GM19372 (cell line): Measurements from ENCODE around the gene CLDND2.

Experiments
- ATAC-seq: cut with Tn5 transposase; IDR thresholded peaks from one replicate; pipeline ENCODE4 v1.9.1; 2021; ENCODE audit warnings: mild to moderate bottlenecking, low read depth, moderate library complexity; ENCODE audit not compliant: unreplicated experiment

The CLDND2 gene

DNA sequence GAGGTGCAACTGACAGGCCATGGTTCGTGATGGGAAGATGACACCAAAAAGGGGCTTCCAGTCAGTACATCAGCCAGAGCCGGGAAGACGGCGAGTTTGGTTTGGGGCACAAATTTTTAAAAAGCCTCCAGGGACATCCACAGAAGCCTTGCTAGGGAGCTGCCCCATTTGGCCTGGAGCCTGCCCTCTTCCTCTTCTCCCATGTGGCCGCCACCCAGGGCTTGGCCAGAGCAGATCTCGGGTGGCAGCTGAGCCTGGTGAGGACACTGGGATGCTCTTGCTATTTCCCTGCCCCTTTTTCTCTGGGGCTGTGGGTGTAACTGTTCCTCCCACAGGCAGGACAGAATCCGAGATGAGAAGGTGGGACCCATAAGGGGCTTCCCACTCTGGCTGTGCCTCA, 10.9 kb downstream of the CLDND2 start:
- no peak for ATAC-seq

DNA sequence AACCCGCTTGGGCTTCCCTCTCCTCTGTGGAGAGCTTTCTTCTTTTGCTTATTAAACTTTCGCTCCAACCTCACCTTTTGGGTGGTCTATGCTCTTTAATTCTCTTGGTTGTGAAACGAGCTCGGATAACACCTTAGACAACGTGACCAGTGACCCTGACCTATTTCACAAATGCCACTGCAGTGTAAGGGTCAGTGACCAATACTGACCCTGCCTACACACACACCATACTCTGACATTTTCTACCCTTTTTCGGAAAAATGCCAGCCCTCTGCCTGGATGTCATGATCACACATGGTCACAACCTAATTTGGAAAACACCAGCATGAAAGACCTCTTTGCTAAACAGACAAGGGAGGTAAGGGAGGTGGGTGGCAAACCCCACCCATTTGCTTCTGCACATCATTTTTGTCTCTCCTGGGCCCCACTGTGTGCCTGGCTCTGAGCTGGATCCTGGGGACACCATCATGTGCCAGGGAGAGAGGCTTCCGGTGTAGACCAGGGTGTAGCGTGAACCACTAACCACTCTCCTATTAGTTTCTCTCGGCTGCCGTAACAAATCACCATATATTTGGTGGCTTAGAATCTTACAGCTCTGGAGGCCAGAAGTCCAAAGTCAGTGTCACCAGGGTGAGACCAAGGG, 12.5 kb downstream of the CLDND2 start:
- ATAC-seq = no peak

DNA sequence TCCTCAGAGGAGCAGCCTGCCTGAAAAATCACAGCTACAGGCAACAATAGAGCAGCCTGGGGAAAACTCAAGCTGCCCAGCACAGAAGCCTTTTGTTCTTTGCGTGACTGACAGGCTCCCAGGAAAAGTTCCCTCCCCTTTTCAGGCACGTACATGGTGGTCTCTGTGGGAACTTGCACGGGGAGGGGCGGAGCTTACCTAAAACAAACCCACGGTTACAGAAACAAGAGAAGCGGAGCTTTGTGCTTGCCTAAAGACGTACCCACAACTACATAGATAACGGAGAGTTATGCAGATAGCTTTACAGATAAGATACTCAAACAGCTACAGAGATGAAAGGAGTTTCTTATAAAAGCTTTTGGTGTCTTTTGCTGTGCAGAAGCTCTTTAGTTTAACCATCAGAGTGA, 14.1 kb downstream of the CLDND2 start:
- ATAC-seq = no peak

DNA sequence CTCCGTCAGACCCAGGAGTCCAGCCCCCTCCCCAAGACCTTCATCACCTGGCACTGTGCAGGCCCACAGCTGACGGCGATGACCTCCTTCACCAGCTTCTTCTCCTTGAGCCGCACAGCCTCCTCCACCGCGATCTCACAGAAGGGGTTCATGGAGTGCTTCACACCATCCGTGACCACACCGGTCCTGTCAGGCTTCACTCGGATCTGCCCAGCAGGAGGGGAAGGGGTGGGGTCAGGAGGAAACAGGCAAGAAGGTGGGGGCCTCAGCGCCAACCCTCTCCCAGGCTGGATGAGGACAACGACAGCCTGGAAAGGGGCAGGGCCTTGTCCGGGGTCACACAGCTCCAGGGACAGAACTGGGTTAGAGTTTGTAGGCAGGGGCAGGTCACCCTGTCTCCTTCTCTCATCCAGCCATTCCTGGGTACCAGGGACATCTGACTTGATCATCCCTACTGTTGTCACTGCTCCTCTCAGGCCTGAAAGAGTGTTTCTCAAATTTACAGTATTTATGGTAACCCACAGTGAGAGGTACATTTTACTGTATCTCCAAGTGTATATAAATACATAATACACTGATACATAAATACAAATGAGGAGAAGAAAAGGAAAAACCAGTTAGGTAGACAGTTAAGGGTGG, 14.6 kb downstream of the CLDND2 start:
- no peak for ATAC-seq

DNA sequence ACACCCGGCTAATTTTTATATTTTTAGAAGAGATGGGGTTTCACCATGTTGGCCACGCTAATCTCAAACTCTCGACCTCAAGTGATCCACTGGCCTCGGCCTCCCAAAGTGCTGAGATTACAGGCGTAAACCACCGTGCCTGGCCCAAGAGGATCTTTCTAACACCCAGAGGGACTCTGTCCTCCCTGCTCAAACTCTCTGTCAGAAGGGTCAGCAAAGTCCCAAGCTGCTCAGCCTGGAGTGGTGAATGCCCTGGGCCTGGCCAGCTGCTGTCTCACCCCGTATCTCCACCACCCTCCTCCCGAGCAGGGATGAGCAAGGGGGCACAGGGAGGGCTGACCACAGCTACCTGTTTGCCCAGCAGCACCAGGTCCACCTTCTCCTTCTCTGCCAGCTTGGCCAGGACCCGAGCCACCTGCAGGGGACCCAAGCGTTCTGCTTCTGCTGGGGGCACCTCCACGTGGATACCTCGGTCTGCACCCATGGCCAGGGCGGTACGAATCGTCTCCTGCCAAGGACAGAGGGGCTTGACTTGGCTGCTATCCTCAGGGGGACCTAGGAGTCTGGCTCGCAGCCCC, 15.9 kb downstream of the CLDND2 start:
- ATAC-seq = no peak

DNA sequence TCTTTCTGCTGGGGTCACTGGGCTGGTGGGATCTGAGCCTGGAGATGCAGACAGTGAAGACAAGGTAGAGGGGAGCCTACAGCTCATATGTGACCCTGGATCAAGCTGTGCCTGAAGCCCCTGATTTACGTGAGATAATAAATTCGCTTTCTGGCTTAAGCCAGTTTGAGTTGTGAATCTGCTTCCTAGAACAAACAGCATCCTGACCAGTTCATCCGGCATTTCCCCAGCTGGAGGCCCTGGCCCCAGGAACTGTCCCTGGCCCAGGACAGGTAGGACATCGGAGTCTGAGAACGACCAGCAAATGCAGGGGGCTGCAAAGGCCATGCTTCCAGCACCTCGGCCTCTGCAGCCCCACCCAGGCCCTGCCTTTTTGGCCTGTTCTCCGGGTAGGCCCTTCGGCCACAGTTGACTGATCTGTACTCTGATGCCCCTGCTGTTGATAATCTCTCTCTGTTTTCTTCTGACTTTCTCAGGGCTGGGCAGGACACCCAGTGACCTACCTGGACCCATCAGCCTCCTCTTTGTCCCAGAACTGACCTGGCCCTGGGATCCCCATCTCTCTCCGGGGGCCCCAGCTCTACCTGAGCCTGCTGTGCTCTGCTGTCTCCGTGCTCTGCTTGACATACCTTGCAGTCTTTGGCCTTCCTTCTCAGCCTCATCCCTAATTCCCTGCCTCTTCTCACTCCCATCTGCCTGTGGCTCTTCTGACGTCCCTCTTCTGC, 17.4 kb downstream of the CLDND2 start:
- no peak for ATAC-seq

DNA sequence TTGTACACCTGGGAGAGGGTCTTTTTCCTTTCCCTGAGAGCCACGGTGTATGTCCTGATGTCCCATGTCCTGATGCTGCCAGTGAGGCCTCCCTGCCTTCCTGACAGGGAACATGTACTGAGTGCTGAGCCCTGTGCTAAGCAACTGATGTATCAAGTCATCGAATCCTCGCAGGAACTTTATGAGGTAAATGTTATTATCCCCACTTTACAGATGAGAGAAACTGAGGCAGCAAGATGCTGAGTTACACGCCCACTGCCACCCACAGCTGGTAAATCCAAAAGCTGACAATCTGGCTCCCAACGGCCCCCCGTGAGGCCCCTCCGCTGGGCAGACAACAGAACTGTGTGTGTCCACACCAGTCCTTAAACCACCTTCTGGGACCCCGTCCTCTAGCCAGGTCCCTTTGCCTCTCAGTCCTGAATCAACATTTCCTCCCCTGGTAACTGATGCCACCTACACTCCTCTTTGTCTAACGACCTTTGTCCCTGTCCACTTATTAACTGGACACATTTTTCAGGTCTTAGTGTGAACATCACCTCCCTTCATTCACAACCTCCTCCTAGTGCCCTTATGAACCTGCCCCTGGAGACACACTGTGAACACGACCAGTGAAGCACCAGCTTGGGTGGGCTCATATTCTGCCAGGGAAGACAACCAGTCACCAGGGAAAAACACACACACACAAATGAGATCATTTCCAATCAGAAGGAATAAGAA, 21.4 kb downstream of the CLDND2 start:
- no peak for ATAC-seq

DNA sequence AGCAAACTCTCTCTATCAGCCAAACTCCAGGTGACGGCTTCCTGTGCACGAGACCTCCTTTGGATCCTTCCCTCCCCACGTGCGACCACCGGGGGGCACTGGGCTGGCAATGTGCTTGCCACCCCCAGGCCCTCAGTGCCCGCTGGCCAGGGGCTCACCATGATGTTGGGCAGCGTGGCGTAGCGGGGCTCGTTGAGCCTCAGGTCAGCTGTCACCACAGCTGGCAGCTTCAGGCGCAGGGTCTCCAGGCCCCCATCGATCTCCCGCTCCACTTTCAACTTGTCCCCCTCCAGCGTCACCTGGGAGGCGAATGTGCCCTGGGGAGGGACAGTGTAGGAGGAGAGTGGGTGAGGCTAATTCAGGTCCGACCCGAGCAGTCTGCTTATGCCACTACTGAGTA, 22.1 kb downstream of the CLDND2 start:
- no peak for ATAC-seq

DNA sequence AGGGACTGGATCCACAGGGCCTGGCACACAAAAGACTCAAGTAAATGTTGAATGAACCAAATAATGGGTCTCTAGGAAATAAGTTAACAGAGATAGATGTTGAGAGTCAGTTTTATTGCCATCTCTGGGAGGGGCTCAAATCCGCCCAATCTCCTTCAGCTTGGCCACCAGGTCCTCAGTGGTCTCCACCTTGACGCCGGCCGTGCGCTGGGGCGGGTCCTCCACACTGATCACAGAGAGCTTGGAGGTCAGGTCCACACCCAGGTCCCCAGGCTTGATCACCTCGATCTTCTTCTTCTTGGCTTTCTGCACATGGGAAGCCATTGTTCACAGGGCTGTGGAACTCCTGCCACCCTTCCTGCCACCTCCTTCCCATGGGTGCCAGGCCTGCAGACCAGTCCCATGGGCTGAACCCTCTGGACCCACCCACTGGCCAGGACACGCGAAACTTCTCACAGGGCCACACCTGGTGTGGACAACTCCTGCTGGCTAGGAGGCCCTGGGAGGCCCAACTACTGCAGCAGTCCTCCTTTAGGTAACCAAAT, 23.7 kb downstream of the CLDND2 start:
- no peak for ATAC-seq

DNA sequence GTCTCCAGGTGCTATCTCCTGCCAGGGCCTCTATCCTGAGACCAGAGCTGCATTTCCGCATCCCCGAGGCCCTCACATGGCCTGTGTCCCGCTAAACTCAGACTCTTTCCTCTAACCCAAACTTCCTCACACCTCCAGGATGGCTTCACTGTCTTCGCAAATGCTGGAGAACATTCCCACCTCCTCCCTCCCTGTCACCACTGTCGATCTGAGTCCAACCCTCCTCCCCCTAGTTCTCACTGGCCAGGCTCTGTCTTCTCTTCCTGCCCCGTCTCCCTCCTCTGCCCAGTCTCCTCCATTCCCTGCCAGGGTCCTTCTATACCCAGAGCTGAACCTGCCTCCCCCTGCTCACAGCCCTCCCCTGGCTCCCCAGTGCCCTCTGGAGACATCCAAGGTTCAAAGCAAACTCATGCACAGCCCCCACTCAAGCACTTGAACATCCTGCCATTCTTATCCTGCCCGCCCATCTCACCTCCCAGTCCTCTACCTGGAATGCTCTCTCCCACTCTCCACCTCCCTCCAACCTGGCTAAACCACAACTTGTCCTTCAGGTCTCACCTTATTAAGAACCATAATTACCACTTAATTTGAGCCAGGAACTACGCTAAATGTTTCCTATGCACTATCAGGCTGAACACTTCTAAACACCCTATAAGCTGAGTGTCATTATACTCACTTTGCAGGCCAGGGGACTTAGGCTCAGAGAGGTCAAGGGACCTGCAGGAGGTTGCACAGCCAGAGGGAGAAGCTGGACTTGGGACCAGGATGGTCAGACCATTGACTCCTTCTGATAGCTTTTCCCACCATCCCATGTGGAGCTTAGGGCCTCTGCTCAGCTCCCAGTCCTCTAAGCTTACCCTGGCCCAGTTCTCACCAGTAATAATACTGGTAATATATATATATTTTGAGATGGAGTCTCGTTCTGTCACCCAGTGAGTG, 25.9 kb downstream of the CLDND2 start:
- ATAC-seq = no peak

DNA sequence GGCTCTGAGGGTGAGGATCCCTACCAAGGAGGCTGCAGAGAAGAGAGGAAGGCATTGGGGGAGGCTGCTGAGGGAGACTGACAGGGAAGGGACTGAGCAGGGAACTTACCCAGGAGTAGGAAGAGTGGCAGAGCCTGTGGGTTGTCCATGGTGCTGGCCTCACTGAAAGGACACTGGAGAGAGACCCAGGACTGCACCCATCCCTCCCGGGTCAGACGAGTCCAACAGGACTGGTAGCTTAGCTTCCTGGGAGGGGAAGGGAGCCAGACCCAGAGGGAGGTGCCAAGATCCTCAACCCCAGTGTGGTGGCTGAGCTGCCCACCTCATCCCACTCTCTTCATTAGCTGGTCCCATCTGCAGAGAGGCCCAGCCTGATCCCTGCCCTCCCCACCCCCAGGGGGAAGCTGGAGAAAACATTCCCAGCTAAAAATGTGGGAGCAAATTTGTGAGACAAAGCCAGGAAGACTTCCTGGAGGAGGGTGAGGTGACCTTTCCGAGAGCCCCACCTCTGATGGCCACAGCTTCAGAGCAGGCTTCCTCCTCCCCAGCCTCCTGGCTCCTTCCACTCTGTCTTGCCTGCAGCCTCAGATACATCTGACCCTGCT, 26.7 kb downstream of the CLDND2 start, which contains the start of gene VSIG10L:
TSS of gene VSIG10L (minus strand) at position 164 of the 605 bp plus-strand sequence. CDS start at position 149, 15 bp downstream.
- ATAC-seq = no peak

DNA sequence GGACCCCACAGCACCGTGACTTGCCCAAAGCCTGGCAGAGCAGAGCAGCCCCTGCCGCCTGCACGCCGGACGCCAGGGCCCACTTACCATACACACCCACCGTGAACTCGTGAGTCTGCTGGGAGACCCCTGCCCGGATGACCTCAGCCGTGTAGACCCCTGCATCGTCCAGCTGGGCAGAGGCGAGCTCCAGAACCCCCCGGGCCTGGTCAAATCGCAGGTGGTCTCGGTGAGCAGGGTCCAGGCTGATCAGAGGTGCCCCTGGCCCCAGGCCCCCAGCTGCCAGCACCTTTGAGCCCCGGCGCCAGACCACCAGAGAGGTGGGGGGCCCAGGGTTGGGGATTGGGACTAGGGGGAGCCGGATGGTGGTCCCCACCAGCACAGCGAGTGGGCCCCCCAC, 27.7 kb downstream of the CLDND2 start:
- ATAC-seq = no peak

DNA sequence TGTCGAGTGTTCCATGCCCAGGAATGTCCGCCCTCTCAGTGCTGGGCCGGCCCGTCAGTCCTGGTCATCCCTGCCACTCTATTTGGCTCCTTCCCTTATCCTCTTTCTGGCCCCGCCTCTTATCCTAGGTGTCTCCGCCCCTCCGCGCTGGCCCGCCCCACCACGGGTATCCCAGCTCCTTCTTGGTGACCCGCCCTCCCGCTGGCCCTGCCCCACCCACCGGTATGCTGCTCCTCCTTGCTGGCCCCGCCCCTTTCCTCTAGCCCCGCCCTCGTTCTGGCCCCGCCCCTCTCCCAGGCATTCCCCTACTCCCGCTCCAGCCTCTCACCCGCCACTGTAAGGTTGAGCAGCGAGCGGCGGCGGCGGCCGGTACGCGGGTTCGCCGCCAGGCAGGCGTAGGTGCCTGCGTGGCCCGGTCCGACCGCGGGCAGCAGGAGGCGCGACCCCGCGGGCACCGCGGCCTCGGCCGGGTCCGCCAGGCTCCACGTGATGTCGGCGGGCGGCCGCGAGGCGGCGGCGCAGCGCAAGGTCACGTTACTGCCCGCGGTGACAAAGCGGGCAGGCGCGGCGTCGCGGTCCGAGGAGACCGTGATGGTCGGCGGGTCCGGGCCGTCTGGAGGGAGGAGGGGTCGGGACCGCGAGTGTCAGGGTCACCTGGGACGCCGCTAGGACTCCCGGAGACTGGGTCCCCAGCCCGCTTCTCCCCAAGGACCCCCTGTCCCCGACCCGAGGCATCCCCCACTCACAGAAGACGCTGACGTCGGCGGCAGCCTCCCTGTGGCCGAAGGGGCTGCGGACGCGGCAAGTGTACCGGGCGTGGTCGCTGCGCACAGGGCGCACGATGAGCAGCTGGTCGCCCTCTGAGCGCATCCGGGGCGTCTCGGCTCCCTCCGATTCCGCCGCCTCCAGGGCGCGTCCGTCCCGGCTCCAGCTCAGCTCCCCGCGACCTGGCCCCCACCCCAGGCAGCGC, 28.8 kb downstream of the CLDND2 start:
- ATAC-seq = peak; percentile 53

DNA sequence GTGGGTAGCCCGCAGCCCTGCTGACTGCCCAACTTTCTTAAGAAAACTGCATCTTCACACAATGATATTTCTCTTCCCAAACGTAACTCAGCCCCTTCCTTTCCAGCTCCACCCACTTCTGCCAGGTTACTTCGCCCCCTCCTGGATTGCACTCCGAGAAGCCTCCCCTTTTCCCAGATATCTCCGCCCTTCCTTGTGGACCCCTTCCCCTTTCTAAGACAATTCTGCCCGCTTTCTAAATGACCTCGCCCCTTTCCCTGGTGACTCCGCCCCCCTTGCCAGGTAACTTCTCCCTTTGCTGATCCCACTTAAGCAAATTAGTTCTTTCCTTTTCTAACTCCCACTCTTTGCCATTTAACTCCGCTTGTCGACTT, 29.5 kb downstream of the CLDND2 start:
- peak; percentile 4 for ATAC-seq

DNA sequence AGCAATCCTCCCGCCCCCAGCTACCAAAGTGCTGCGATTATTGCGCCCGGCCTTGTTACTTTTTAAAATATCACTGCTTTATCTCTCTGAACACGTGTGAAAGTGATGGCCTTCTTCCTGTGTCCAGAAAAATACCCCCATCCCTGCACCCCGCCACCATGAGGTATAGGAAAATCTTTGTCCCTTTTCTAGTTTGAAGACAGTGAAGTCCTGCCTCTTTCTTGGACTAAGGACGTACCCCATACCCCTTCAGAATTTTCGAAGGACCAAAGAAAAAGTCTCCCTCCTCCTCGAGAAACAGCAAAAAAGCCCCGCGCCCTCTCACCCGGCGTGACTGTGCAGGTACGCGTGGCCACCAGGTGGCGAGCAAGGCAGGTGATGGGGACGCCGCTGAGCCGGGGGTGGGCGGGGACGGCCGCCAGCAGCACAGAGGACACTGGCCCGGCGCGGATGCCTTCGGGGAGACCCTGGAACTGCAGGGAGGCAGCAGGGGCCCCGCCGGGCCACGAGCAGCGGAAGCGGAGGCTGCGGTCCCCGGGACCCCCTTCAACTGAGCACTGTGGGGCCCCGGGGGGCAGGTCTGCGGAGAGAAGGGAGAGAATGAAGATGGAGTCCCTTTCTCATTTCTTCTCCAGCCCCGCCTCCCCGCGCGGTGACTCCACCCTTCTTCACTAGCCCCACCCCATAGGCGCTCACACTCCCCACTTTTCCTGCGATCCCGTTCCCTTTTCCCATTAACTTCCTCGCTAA, 30.1 kb downstream of the CLDND2 start:
- ATAC-seq = peak; percentile 59

DNA sequence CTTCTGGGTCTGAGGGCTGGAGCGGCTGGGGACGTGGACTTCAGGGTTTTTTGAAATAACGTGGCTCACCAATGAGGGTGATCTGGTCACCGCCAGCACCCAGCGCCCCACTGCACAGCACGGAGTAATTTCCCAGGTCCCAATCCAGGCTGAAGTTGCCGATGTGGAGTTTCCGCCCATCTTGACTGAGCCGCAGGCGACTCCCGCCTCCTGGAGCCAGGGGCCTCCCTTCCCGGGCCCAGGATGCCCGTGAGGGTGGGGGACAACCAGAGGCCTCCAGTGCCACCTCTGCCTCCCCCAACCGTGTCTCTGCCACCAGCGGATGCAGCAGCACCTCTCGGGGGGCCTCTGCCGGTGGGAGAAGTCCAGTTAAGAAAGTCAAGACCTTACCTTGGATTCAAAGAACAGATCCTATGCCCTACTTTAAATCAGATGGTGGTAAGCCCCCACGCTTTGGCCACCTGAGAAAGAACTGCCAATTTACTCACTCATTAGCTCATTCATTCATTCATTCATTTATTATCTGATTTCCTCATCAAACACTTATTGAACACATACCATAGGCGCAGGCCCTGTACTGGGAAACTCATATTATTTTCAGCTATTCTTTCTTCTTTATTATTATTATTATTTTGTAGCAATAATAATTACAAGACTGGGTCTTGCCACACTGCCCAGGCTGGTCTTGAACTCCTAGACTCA, 30.8 kb downstream of the CLDND2 start:
- no peak for ATAC-seq
